Keratinocyte (primary cell): ENCODE results near the gene INSC.

ENCODE experiments used
- CTCF ChIP-seq, 3 experiments: IDR thresholded peaks in 1 of 3; conservative IDR thresholded peaks in 1 of 3; optimal IDR thresholded peaks in 1 of 3; 2 replicates in 2 of 3; 3 replicates in 1 of 3; pipeline versions ENCODE3 to v1.5.1; 2011; ENCODE audit warnings: low read length in 3 of 3, mild to moderate bottlenecking in 3 of 3, moderate library complexity in 2 of 3, control low read depth in 1 of 3, inconsistent platforms in 1 of 3; ENCODE audit not compliant: insufficient read depth in 2 of 3; ENCODE audit errors: extremely low read depth in 1 of 3
- EZH2 ChIP-seq: IDR thresholded peaks from one replicate; pipeline ENCODE4 v1.6.1; 2012; ENCODE audit warnings: inconsistent platforms, mild to moderate bottlenecking, low read length, moderate library complexity

- TF ChIP-seq CTCF (optimal IDR thresholded peaks at IDR 0.05 in 1 of 3, IDR thresholded peaks at IDR 0.05 in 1 of 3, conservative IDR thresholded peaks at IDR 0.05 in 1 of 3; ENCODE audit: extremely low read depth in 1 of 3, insufficient read depth in 2 of 3, low read length in 3 of 3) (no peak), EZH2 (no peak)
Observed at GRCh38 chr11:15186146-15186545, 71.4 kb downstream of the INSC start.
